ENCODE data around the gene TIE1. TPM values are rescaled to one million over a fixed set of nuclear protein-coding genes. Genes with fewer than 3 reads are reported as not detected.

TIE1 gene
- total RNA-seq, 1 donor from 2014 or later = not detected

DNA sequence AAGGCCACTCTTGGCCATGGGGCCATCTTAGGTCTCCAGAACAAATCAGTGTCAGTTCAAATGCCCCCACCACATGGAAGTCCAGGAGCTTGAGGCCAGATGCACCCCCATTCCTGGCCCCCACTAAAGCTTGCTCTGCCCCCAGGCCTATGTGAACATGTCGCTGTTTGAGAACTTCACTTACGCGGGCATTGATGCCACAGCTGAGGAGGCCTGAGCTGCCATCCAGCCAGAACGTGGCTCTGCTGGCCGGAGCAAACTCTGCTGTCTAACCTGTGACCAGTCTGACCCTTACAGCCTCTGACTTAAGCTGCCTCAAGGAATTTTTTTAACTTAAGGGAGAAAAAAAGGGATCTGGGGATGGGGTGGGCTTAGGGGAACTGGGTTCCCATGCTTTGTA lies 21.7 kb downstream of the TIE1 start:
- POLR2A ChIA-PET = interaction anchor here (1.1 kb wide), 1 partner anchor 46 kb away, joined by 4 read pairs; no protein-coding TSS in a partner anchor
- intact Hi-C loops (cut with micrococcal nuclease) = no loop called here
- no peaks in the 10 kb centered on the region for H3K27me3 Mint-ChIP-seq
- no peak for DNase-seq
- H3K4me1 Mint-ChIP-seq = no peaks in the 10 kb centered on the region
- no peak overlapping the region for H3K27ac Mint-ChIP-seq
- peaks cover 16% of the 10 kb centered on the region for H3K9me3 Mint-ChIP-seq
- H3K4me3 Mint-ChIP-seq = no peak overlapping the region
- TF ChIP-seq CTCF (IDR thresholded peaks at IDR 0.05) = no peak
- no peak for ATAC-seq (ENCODE audit: low read depth)
- CTCF ChIA-PET = no interaction called here
- H3K36me3 Mint-ChIP-seq (ENCODE audit: low read depth) = no peaks in the 10 kb centered on the region

DNA sequence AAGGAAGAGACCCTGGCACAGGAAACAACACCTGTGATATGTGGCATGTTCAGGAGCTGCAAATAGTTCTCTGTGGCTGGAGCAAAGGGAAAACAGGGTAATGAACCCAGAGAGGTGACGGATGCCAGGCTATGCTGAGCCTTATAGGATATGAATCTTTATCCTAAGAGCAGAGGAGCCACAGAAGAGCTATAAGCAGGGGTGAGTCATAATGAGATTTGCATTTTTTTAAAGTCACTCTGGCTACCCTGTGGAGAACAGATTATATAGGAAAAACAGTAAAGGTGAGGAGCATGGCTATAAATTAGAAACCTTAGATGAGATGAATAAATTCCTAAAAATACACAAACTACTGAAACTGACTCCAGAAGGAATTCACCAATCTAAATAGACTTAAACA lies 24.0 kb downstream of the TIE1 start:
- DNase-seq (no peak), ATAC-seq (ENCODE audit: low read depth) (no peak)
- no peak for TF ChIP-seq CTCF (IDR thresholded peaks at IDR 0.05)
- POLR2A ChIA-PET = no interaction called here
- intact Hi-C loops (cut with micrococcal nuclease) = no loop called here
- Mint-ChIP-seq H3K36me3 (ENCODE audit: low read depth) (no peaks in the 10 kb centered on the region), H3K27me3 (no peaks in the 10 kb centered on the region), H3K27ac (no peak overlapping the region), H3K9me3 (peaks cover 19% of the 10 kb centered on the region), H3K4me3 (no peak overlapping the region), H3K4me1 (no peaks in the 10 kb centered on the region)
- CTCF ChIA-PET = no interaction called here

- no peaks in the 10 kb centered on the region for H3K36me3 Mint-ChIP-seq (ENCODE audit: low read depth)
- ChIA-PET POLR2A (interaction anchor here (0.9 kb wide), 1 partner anchor 33 kb away, joined by 4 read pairs; the partner anchor contains the start of gene CDC20), CTCF (no interaction called here)
- no peak for TF ChIP-seq CTCF (IDR thresholded peaks at IDR 0.05)
- DNase-seq (no peak), ATAC-seq (ENCODE audit: low read depth) (no peak)
- H3K27me3 Mint-ChIP-seq = no peaks in the 10 kb centered on the region
- H3K4me3 Mint-ChIP-seq = no peak overlapping the region
- H3K4me1 Mint-ChIP-seq = no peaks in the 10 kb centered on the region
- H3K9me3 Mint-ChIP-seq = peaks cover 19% of the 10 kb centered on the region
- intact Hi-C loops (cut with micrococcal nuclease) = no loop called here
- H3K27ac Mint-ChIP-seq = no peak overlapping the region
These were observed 24.6 kb downstream of the TIE1 start for GRCh38 chr1:43325381-43325780.

DNA sequence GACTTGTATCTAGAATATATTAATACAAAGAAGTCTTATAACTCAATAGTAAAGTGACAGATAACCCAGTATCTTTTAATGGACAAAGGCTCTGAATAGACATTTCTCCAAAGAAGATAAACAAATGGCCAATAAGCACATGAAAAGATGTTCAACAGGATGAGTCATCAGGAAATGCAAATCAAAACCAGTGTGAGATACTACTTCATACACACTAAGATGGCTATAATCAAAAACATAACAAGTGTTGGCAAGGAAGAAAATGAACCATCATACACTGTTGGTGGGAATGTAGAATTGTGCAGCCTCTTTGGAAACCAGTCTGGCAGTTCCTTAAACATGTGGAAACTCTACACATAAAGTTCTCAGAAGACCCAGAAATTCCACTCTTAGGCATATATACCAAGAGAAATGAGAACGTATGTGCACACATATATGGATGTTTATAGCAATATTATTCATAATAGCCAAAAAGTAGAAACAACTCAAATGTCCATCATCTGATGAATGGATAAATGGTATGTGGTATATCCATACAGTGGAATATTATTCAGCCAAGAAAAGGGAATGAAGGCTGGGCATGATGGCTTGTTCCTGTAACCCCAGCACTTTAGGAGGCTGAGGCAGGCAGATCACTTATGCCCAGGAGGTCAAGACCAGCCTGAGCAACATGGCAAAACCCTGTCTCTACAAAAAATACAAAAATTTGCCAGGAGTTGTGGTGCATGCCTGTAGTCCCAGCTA lies 26.9 kb downstream of the TIE1 start:
- no peak overlapping the region for H3K27ac Mint-ChIP-seq
- POLR2A ChIA-PET = no interaction called here

More for the DNA sequence above, 26.9 kb downstream of the TIE1 start:
- H3K4me3 Mint-ChIP-seq = no peak overlapping the region
- no peak for DNase-seq
- intact Hi-C loops (cut with micrococcal nuclease) = no loop called here
- H3K9me3 Mint-ChIP-seq = peaks cover 19% of the 10 kb centered on the region
- H3K4me1 Mint-ChIP-seq = no peaks in the 10 kb centered on the region
- CTCF ChIA-PET = no interaction called here
- ATAC-seq (ENCODE audit: low read depth) = no peak
- no peak for TF ChIP-seq CTCF (IDR thresholded peaks at IDR 0.05)
- H3K36me3 Mint-ChIP-seq (ENCODE audit: low read depth) = no peaks in the 10 kb centered on the region
- no peaks in the 10 kb centered on the region for H3K27me3 Mint-ChIP-seq

Measured in activated B cell treated with CpG ODN at 0.5 μM for 24 hours (primary cell).